ENCODE results near the gene TTC7B.

TTC7B gene

GRCh38 chr14:90610346-90611040 lies 205.7 kb downstream of the TTC7B start:
- H3K9ac ChIP-seq (ENCODE audit: low read length) = no peak overlapping the region
- no peak overlapping the region for H3K4ac ChIP-seq (ENCODE audit: low read depth, low read length)
- H4K12ac ChIP-seq (ENCODE audit: low read depth, low read length) = no peak overlapping the region
- no CpG with 5 or more reads among the region's 10 CpGs for WGBS (ENCODE audit: extremely low coverage, insufficient coverage, insufficient read length)
- H2AK5ac ChIP-seq (ENCODE audit: low read length) = no peak overlapping the region
- H3K79me2 ChIP-seq (ENCODE audit: control insufficient read depth, insufficient read depth, low read length, poor library complexity) = no peaks in the 10 kb centered on the region
- no peaks in the 10 kb centered on the region for H3K27me3 ChIP-seq (ENCODE audit: insufficient read depth, low read length)
- H4K8ac ChIP-seq (ENCODE audit: low read depth, low read length) = no peak overlapping the region
- no peak overlapping the region for H3K23ac ChIP-seq (ENCODE audit: low read length)
- no peak overlapping the region for H2AFZ ChIP-seq (ENCODE audit: insufficient read depth, low read length, poor library complexity)
- no peak overlapping the region for H3K27ac ChIP-seq (ENCODE audit: low read depth, low read length)
- no peak overlapping the region for H2BK12ac ChIP-seq (ENCODE audit: low read length)
- no peak overlapping the region for H3K14ac ChIP-seq (ENCODE audit: low read length)
- H4K91ac ChIP-seq (ENCODE audit: low read depth, low read length) = no peak overlapping the region
- H3K9me3 ChIP-seq (ENCODE audit: insufficient read depth, low read depth, low read length) = peaks cover 2% of the 10 kb centered on the region
- no peak for DNase-seq
- no peak overlapping the region for H3K4me3 ChIP-seq (ENCODE audit: low read depth, low read length)
- H3K36me3 ChIP-seq (ENCODE audit: control insufficient read depth in 1 of 2, insufficient read depth in 2 of 2, low read length in 2 of 2) = peaks cover 11% of the 10 kb centered on the region in 2 experiments
- no peak overlapping the region for H2BK5ac ChIP-seq (ENCODE audit: low read depth, low read length, poor library complexity)
- H3K79me1 ChIP-seq (ENCODE audit: low read length) = no peaks in the 10 kb centered on the region
- H3K4me1 ChIP-seq (ENCODE audit: control insufficient read depth in 1 of 2, insufficient read depth in 2 of 2, low read length in 2 of 2) = peaks cover 0 to 5% of the 10 kb centered on the region in 2 experiments
- H3K18ac ChIP-seq (ENCODE audit: low read length) = no peak overlapping the region
- no peak overlapping the region for H2BK120ac ChIP-seq (ENCODE audit: insufficient read depth, low read length, poor library complexity)
- no peak overlapping the region for H3K4me2 ChIP-seq (ENCODE audit: low read length)

GRCh38 chr14:90609376-90609775 lies 206.9 kb downstream of the TTC7B start:
- H3K4me2 ChIP-seq (ENCODE audit: low read length) = no peak overlapping the region
- H4K8ac ChIP-seq (ENCODE audit: low read depth, low read length) = no peak overlapping the region
- no CpG with 5 or more reads among the region's 2 CpGs for WGBS (ENCODE audit: extremely low coverage, insufficient coverage, insufficient read length)
- H2BK5ac ChIP-seq (ENCODE audit: low read depth, low read length, poor library complexity) = no peak overlapping the region
- no peaks in the 10 kb centered on the region for H3K4me1 ChIP-seq (ENCODE audit: control insufficient read depth in 1 of 2, insufficient read depth in 2 of 2, low read length in 2 of 2)
- H3K27ac ChIP-seq (ENCODE audit: low read depth, low read length) = no peak overlapping the region
- no peak overlapping the region for H3K14ac ChIP-seq (ENCODE audit: low read length)
- no peak overlapping the region for H2AK5ac ChIP-seq (ENCODE audit: low read length)
- no peak overlapping the region for H3K4me3 ChIP-seq (ENCODE audit: low read depth, low read length)
- H2AFZ ChIP-seq (ENCODE audit: insufficient read depth, low read length, poor library complexity) = no peak overlapping the region
- DNase-seq = no peak
- no peak overlapping the region for H4K12ac ChIP-seq (ENCODE audit: low read depth, low read length)
- no peak overlapping the region for H4K91ac ChIP-seq (ENCODE audit: low read depth, low read length)
- no peak overlapping the region for H3K18ac ChIP-seq (ENCODE audit: low read length)
- H3K9ac ChIP-seq (ENCODE audit: low read length) = no peak overlapping the region
- H3K79me1 ChIP-seq (ENCODE audit: low read length) = no peaks in the 10 kb centered on the region
- peaks cover 2% of the 10 kb centered on the region for H3K9me3 ChIP-seq (ENCODE audit: insufficient read depth, low read depth, low read length)
- no peaks in the 10 kb centered on the region for H3K79me2 ChIP-seq (ENCODE audit: control insufficient read depth, insufficient read depth, low read length, poor library complexity)
- peaks cover 11% of the 10 kb centered on the region in 2 experiments for H3K36me3 ChIP-seq (ENCODE audit: control insufficient read depth in 1 of 2, insufficient read depth in 2 of 2, low read length in 2 of 2)
- H2BK12ac ChIP-seq (ENCODE audit: low read length) = no peak overlapping the region
- H3K4ac ChIP-seq (ENCODE audit: low read depth, low read length) = no peak overlapping the region
- H3K23ac ChIP-seq (ENCODE audit: low read length) = no peak overlapping the region
- H2BK120ac ChIP-seq (ENCODE audit: insufficient read depth, low read length, poor library complexity) = no peak overlapping the region
- no peaks in the 10 kb centered on the region for H3K27me3 ChIP-seq (ENCODE audit: insufficient read depth, low read length)

- Histone ChIP-seq H2BK5ac (ENCODE audit: low read depth, low read length, poor library complexity) (no peak overlapping the region), H3K9me3 (ENCODE audit: insufficient read depth, low read depth, low read length) (peaks cover 2% of the 10 kb centered on the region), H3K36me3 (ENCODE audit: control insufficient read depth in 1 of 2, insufficient read depth in 2 of 2, low read length in 2 of 2) (peaks cover 11% of the 10 kb centered on the region in 2 experiments), H3K9ac (ENCODE audit: low read length) (no peak overlapping the region), H3K27me3 (ENCODE audit: insufficient read depth, low read length) (no peaks in the 10 kb centered on the region), H3K79me1 (ENCODE audit: low read length) (no peaks in the 10 kb centered on the region), H3K14ac (ENCODE audit: low read length) (no peak overlapping the region), H4K91ac (ENCODE audit: low read depth, low read length) (no peak overlapping the region), H3K18ac (ENCODE audit: low read length) (no peak overlapping the region), H2BK120ac (ENCODE audit: insufficient read depth, low read length, poor library complexity) (no peak overlapping the region), H3K4me1 (ENCODE audit: control insufficient read depth in 1 of 2, insufficient read depth in 2 of 2, low read length in 2 of 2) (no peaks in the 10 kb centered on the region), H2AFZ (ENCODE audit: insufficient read depth, low read length, poor library complexity) (no peak overlapping the region), H3K4me3 (ENCODE audit: low read depth, low read length) (no peak overlapping the region), H4K8ac (ENCODE audit: low read depth, low read length) (no peak overlapping the region), H3K79me2 (ENCODE audit: control insufficient read depth, insufficient read depth, low read length, poor library complexity) (no peaks in the 10 kb centered on the region), H2BK12ac (ENCODE audit: low read length) (no peak overlapping the region), H2AK5ac (ENCODE audit: low read length) (no peak overlapping the region), H3K4me2 (ENCODE audit: low read length) (no peak overlapping the region), H4K12ac (ENCODE audit: low read depth, low read length) (no peak overlapping the region), H3K4ac (ENCODE audit: low read depth, low read length) (no peak overlapping the region), H3K23ac (ENCODE audit: low read length) (no peak overlapping the region), H3K27ac (ENCODE audit: low read depth, low read length) (no peak overlapping the region)
- DNase-seq = no peak
- WGBS (ENCODE audit: extremely low coverage, insufficient coverage, insufficient read length) = no CpG with 5 or more reads among the region's 7 CpGs
These were observed 207.3 kb downstream of the TTC7B start for GRCh38 chr14:90608929-90609341.

- no peak overlapping the region for H2AK5ac ChIP-seq (ENCODE audit: low read length)
These were observed 207.9 kb downstream of the TTC7B start for GRCh38 chr14:90608281-90608680.

More at GRCh38 chr14:90608281-90608680, 207.9 kb downstream of the TTC7B start:
- no peak for DNase-seq
- H2BK5ac ChIP-seq (ENCODE audit: low read depth, low read length, poor library complexity) = no peak overlapping the region
- H2BK12ac ChIP-seq (ENCODE audit: low read length) = no peak overlapping the region
- no CpG with 5 or more reads among the region's 11 CpGs for WGBS (ENCODE audit: extremely low coverage, insufficient coverage, insufficient read length)
- H3K18ac ChIP-seq (ENCODE audit: low read length) = no peak overlapping the region
- no peak overlapping the region for H3K4me3 ChIP-seq (ENCODE audit: low read depth, low read length)
- no peaks in the 10 kb centered on the region for H3K27me3 ChIP-seq (ENCODE audit: insufficient read depth, low read length)
- H3K9ac ChIP-seq (ENCODE audit: low read length) = no peak overlapping the region
- no peaks in the 10 kb centered on the region for H3K79me1 ChIP-seq (ENCODE audit: low read length)
- peaks cover 8 to 11% of the 10 kb centered on the region in 2 experiments for H3K36me3 ChIP-seq (ENCODE audit: control insufficient read depth in 1 of 2, insufficient read depth in 2 of 2, low read length in 2 of 2)
- H3K4me2 ChIP-seq (ENCODE audit: low read length) = no peak overlapping the region
- H3K23ac ChIP-seq (ENCODE audit: low read length) = no peak overlapping the region
- H3K79me2 ChIP-seq (ENCODE audit: control insufficient read depth, insufficient read depth, low read length, poor library complexity) = no peaks in the 10 kb centered on the region
- no peak overlapping the region for H3K4ac ChIP-seq (ENCODE audit: low read depth, low read length)
- H2BK120ac ChIP-seq (ENCODE audit: insufficient read depth, low read length, poor library complexity) = no peak overlapping the region
- no peak overlapping the region for H3K27ac ChIP-seq (ENCODE audit: low read depth, low read length)
- H2AFZ ChIP-seq (ENCODE audit: insufficient read depth, low read length, poor library complexity) = no peak overlapping the region
- no peak overlapping the region for H4K91ac ChIP-seq (ENCODE audit: low read depth, low read length)
- H3K9me3 ChIP-seq (ENCODE audit: insufficient read depth, low read depth, low read length) = peaks cover 2% of the 10 kb centered on the region
- H3K14ac ChIP-seq (ENCODE audit: low read length) = no peak overlapping the region
- no peak overlapping the region for H4K8ac ChIP-seq (ENCODE audit: low read depth, low read length)
- H4K12ac ChIP-seq (ENCODE audit: low read depth, low read length) = no peak overlapping the region
- H3K4me1 ChIP-seq (ENCODE audit: control insufficient read depth in 1 of 2, insufficient read depth in 2 of 2, low read length in 2 of 2) = no peaks in the 10 kb centered on the region

Measured in trophoblast cell (in vitro differentiated cells and primary cell).